ENCODE results near the gene ETNK1.

GRCh38 chr12:22576065-22576464 is 48.9 kb upstream of the ETNK1 start:
- no peak for TF ChIP-seq CTCF (IDR thresholded peaks at IDR 0.05)
- no peak for TF ChIP-seq POLR2AphosphoS5 (IDR thresholded peaks at IDR 0.05)
- no peak for TF ChIP-seq POLR2A (IDR thresholded peaks at IDR 0.05)
- no peak for TF ChIP-seq EP300 (IDR thresholded peaks at IDR 0.05)
